GM21360 (cell line): ENCODE results near the gene RBKS.
"Not testable (repeated sequence)": the region's sequence is repeated elsewhere in the genome, so short reads cannot be mapped to it uniquely, and the experiment has no call there.

Experiments used
- ATAC-seq: cut with Tn5 transposase; IDR thresholded peaks from one replicate; pipeline ENCODE4 v1.9.1; 2021; ENCODE audit warnings: mild to moderate bottlenecking, moderate library complexity; ENCODE audit not compliant: unreplicated experiment

Gene RBKS

DNA sequence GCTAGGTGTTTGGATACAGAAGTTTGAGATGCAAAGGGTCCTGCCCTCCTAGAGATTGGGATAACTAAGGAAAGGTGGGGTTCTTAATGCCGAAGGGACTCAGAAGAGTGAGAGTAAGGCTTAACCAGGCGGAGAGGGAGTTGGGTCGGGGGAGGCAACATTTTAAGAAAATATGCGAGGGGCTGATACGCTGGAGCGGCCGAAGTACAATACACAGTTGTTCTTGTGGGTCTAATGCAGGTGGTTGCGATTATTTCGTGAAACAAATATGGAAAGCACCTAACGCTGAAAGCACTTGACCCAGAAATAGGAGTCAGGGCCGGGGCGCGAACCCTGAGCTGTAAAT lies 119.0 kb downstream of the RBKS start:
- no peak for ATAC-seq

DNA sequence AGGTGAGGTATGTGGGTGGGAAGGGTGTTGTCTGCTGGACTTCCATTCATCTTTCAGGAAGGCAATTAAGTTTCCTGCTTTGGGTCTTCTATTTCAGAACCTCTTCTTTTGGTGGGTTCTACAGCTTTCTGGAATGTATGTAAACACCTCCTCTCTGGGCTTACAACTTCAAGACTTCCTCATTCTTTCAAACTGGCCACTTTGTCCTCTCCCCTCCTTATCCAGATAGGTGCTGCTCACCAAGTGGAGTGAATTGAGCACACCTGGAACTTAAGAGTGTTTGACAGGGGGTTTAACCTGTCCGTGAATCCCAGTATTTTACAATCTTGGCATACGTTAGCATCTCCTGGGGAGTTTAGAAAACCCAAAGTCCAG lies 123.9 kb downstream of the RBKS start:
- no peak for ATAC-seq

DNA sequence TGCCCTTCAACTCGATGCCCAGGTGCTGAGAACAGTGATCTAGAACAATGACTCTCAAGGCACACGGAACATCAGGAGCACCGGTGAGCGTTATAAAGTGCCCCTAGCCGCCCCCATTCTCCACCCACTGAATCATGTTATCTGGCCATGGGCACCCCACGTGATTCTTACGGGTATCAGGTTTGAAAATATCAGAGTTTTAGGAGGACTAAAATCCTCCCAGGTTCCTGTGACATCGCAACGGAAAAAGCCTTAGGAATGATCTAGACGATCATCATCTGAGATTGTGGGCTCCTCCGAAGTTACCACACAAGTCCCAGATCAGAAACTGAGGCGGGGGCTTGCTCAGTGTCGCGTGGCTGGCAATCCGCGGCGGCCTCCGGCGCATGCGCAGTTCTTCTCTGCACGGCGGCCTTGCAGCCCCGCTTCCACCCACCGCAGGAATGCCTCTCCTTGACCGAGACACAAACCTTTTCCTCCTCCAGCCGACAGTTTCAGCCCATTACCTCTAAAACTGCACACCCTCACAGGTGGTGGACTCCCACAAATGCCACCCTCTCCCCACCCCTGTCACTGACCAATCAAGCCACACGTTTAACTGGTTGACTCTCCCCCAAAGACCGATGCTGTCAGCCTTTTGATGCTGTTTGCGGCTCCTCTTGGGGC lies 124.4 kb downstream of the RBKS start:
- ATAC-seq: no peak

DNA sequence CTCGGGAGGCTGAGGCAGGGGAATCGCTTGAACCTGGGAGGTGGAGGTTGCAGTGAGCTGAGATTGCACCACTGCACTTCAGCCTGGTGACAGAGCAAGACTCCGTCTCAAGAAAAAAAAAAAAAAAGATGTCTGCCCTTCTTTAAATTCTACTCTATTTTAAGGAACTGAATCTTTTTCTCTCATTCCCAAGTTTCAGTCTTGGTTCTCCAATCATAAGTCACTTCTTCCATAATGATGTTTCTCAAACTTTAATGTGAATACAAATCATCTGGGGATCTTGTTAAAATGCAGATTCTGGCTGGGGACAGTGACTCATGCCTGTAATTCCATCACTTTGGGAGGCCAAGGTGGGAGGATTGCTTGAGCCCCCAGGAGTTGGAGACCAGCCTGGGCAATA lies 125.7 kb downstream of the RBKS start:
- not testable (repeated sequence) for ATAC-seq

DNA sequence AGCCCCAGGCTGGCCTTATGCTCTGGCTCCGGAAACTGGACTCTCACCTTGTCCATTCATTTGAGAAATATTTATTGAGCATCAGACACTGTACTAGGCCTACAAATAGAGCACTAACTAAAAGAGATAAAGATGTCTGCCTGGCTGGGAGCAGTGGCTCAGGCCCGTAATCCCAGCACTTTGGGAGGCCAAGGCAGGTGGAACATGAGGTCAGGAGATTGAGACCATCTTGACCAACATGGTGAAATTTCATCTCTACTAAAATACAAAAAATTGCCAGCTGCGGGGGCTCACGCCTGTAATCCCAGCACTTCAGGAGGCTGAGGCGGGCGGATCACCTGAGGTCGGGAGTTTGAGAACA lies 126.3 kb downstream of the RBKS start:
- ATAC-seq: no peak

DNA sequence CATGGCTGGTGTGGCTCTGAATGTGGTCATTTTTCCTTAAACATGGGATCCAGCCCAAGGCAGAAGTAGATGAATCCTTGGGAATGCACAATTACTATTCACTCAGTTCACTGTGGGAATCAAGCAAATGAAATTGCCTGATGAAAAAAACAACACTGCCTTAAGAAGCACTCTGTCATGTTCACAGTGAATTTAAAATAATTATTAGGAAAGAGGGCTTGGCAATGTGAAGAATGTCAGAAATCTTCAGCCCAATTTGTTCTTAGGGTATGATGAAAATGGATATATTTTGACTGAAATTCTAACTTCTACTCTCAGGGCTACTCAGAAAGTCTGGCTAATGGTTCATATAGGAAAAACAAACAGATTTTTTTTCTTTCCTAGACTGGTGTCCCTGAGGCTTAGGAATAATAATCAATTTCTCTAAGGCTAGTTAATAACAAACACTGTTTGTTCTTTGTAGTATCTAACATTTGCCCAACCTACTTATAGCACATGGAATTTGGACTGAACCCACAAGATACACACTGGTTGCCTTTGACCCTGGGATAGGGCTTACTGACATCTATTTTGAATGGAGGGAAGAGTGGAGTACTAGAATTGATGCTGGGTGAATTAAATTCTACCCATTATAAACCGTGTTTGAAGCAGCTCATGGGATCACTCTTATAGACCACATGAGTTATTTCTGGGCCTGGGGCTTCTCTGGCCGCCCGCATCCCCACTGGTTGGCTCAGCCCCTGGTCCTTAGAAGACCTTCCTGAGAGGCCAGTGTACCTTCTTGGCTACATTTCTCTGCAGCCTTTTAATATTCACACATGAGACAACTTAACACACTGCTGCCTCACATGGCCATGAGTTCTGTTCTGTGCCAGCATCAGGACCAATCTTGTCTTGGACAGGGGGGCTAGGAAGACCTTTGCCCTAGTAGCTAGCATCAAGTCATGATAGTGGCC lies 127.0 kb downstream of the RBKS start:
- ATAC-seq: no peak

DNA sequence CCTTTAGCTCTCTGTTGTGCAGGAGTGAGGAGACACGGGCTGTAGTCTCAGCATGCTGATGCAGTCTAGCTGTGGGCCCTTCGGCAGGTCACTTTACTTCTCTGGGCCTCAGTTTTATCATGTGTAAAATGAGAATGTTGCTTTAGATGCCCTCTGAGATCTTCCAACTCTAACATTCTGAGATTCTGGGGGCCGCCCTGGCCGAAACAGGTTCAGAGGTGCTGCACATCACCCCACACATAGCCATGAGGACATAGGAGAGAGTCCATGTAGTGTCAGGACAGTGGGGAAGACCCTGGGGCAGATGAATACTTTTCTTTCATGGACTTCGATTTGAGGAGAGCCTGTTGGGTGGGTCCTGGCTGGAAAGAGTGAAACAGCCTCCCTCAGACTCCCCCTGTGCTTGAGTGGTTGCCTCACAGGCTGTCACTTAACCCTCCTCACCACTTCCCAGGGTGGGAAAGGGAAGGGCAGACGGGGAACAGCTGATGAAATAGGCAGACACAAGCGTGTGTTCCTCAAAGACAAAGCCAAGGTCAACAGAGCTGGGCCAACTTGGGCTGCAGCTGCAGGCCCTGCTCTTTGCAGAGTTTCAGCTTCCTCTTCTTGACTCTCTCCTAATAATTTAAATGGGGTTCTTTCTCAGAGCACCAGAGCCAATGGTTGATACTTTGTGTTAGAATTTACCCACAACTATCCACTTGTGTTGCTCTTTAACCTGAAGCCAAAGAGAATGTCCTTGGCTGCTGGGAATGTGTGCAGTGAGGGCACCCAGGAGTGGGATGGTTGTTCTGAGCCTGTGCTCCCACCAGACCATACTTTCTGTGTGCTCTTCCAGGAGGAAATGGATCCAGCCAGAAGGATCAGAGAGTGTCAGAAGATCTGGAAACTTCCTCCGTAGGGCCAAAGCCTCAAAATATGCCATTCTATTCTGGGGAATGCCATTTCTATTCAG lies 133.4 kb downstream of the RBKS start:
- ATAC-seq: no peak

DNA sequence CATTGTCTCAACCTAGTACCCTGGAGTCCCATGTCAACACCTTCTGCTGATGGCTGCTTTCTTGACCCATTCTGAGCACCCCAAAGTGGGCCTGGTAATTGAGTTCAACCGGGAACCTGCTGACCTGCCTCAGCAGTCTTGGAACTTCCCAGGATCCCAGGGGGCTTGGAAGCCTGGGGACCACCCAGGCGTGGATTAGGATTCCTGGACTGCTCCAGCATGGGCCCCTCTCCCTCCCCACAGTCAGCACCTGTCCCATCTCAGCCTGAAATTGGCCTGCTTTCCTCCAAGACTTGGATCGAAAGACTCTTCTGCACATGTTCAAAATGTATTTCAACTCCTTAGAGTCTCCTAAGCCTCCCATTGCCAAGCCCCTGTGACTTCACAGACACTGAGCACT lies 134.1 kb downstream of the RBKS start:
- ATAC-seq: no peak

DNA sequence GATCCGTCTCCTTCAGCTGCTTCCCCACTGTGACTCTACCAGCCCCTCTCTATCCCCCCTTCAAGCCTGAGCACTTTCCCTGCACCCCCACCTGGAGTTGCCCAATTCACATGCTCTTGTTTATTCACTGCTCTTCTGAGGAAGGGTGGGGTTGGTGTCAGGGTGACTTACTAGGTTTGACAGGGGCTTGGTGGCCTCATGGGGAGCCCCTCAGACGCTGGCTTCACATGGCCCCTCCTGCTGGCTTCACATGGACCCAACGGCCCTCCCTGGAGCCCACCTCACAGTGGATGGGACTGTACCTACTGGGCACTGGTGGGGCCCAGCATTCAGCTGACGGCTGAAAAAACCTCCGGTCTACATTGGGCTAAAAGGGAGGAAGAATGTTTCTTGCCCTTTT lies 135.4 kb downstream of the RBKS start:
- ATAC-seq: no peak

DNA sequence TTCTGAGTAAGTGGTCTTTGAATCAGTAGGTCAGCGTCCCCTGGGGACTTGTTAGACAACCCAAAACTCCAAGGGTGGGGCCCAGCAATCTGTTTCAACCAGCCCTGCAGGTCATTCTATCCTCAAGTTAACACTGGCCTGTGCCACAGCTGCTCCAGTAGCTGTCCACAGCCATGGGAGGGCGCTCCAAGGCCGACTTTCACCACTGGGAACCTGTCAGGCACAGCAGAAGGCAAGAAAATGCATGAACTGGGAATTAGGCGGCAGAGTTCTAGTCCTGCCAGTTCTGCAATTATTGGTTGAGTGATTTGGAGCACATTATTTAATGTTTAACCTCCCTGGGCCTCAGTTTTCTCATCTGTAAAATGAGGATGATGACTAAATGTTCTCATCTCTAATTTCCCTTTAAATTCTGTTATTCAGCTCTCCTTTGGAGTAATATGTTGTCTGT lies 136.0 kb downstream of the RBKS start:
- ATAC-seq: no peak

DNA sequence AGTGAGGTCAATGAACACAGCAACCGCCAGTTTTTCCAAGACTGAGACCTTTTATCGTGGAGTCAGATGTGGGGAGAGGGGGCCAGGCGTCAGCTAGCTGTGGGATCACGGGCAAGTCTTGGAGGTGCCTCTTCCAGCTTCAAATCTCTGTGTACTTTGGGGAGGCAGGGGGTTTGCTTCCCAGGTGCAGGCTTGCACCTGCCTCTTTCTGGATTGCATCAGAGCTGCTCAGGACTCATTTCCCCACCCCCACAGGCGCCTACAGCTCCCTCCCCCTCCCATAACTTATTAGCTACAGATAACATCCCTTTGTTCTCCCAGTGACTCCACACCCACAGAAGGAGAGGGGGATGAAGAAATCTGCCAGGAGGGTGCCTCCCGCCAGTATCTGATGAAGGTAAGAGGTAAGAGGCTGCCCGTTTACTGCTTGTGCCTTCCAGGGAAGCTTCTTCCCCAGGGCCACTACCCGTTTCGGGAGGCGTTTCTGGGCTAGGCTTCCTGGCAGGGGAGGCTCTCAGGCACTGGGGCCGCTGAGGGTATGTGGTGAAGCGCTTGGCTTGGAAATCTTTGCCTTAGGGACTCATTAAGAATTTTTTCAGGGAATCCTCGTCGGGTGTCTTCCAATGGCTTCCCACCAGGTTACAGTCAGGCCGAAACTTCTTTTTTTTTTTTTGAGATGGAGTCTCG lies 137.5 kb downstream of the RBKS start:
- ATAC-seq: no peak

DNA sequence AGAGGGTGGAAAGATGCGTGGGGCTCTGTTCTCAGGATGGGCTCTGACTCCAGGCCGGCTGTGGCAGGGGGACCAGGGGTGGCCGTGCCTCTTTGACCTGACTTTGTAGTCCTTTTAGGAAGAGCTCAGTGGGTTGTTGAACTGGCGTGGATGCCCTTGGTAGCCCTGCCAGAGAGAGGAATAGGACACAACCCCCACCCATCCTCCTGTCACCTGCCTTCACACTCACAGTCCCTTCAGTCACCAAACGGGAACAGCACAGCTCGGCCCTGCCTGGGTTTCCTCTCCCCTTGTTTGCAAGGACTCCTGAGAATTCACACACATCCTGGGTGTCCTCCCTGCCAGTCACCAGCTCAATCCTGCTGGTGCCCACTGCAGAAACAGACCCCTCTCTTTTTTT lies 138.8 kb downstream of the RBKS start:
- no peak for ATAC-seq

DNA sequence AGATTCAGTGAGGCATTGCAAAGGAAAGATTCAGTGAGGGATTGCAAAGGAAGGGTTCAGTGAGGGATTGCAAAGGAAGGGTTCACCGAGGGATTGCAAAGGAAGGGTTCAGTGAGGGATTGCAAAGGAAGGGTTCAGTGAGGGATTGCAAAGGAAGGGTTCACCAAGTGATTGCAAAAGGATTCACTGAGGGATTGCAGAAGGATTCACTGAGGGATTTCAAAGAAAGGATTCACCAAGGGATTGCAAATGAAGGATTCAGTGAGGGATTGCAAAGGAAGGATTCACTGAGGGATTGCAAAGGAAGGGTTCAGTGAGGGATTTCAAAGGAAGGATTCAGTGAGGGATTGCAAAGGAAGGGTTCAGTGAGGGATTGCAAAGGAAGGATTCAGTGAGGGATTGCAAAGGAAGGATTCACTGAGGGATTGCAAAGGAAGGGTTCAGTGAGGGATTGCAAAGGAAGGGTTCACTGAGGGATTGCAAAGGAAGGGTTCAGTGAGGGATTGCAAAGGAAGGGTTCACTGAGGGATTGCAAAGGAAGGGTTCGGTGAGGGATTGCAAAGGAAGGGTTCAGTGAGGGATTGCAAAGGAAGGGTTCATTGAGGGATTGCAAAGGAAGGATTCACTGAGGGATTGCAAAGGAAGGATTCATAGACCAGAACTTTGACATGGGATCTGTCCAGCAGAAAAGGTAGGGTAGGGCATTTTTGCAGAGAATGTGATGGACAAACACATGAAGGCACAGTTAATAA lies 141.2 kb downstream of the RBKS start:
- ATAC-seq: not testable (repeated sequence)

DNA sequence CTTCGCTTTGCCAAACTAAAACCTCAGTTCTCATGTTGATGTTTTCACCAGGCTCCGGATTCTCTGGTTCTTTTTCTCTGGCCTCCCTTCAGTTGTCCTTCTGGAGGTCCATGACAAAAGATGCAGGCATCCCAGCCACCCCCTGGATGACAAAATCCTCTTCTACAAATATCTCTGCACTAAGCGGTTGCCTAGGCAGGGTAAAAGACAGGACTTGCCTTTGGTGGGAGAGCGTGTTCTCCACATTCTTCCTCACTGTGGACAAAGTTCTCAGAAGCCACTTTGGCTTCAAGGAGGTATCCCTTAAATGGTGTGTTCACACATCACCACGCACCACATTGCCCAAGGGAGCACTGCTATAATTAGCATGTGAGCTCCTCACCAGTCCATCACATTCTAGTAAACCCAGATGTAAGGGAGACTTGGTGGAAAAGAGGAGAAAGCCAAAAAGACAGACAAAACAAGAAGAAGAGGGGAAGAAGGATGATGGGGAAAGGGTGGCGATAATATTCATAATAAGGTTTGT lies 142.3 kb downstream of the RBKS start:
- ATAC-seq: no peak

DNA sequence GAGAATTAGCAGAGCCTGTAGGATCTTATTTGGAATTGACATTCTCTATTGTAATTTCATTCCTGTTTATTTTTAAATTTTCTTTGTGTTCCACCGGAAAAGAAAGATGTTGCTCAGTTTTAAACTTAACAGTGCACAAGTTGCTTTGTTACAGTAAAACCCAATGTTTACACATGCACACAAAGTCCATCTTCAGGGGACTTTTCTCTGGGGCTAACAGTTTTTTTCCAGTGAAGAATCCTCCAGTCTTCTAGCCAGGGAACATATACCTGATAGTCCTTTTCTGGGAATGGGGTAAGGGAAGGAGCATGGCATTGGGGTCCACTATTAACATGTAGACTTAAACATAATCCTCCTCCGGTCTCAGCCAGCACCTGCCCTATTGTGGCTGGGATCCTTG lies 143.9 kb downstream of the RBKS start:
- no peak for ATAC-seq

DNA sequence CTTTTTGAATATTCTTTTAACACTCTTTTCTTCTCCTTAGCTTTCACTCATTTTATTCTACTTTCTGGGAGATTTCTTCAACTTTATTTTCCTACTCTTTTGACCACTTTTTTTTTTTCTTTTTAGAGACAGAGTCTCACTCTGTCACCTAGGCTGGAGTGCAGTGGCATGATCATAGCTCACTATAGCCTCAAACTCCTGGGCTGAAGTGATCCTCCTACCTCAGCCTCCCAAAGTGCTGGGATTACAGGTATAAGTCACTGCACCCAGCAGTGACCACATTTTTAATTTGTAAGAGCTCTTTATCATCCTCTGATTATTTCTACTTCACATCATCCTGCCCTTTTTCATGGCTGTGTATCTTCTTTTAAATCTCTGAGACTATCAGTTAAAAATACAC lies 144.7 kb downstream of the RBKS start:
- not testable (repeated sequence) for ATAC-seq

DNA sequence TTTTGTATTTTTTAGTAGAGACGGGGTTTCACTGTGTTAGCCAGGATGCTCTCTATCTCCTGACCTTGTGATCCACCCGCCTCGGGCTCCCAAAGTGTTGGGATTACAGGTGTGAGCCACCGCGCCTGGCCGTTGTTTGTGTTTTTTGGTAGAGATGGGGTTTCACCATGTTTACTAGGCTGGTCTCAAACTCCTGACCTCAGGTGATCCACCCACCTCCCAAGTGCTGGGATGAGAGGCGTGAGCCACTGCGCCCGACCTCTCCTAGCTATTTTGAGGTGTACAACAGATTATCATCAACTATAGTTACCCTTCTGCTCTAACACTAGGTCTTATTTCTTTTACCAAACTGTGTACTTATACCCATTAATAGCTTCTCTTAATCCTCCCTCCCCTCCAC lies 147.6 kb downstream of the RBKS start:
- no peak for ATAC-seq

DNA sequence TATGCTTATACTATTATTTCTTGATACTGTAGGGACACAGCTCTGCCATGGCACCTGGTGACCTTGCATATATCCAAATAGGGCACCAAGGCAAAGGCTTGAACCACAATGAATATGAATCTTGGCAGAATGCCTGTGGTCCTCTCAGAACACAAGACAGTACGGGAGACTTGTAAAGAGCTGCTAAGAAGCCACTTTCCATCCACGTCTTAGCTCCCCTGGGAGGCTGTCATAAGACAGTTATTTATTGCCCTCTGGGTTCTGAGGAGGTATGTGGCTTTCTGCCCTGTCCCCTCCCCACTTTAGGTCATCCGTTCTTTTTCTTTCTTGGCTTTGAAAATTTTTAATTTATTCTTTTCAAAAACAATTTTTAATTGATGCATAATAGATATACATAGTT lies 148.5 kb downstream of the RBKS start:
- ATAC-seq: no peak

DNA sequence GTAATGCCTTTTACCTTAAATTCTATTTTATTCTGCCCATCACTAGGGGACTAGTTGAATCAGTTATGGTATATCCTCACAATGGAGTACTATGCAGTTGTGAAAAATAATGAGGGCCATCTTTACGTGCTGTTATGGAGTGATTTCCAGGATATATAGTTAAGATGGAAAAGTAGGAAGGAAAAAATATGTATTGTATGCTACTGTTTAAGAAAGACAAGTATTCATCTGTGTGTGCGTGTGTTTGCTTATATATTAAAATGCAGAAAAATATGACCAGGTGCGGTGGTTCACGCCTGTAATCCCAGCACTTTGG lies 151.2 kb downstream of the RBKS start:
- ATAC-seq: no peak
